ENCODE results near the gene IQSEC1.

The IQSEC1 gene

DNA sequence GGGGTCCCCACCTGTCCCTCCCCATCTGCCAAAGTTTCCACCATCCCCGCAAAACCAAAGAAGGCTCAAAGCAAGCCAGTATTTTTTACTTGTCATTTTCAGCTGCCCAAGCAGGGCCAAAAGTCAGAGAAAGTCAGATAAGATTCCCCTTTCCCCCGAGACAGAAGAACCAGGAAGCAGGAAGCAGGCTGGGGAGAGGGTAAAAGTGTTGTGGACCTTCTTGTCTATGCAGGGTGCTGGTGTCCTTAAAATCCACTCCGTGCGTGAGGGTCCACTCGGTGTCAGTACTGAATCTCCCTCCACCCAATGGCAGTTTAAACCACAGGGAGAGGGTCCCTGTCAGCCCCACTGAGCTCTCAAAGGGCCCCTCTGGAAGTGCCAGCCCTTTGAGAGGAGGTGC is 211.6 kb downstream of the IQSEC1 start:
- TF ChIP-seq, protein P1, sequence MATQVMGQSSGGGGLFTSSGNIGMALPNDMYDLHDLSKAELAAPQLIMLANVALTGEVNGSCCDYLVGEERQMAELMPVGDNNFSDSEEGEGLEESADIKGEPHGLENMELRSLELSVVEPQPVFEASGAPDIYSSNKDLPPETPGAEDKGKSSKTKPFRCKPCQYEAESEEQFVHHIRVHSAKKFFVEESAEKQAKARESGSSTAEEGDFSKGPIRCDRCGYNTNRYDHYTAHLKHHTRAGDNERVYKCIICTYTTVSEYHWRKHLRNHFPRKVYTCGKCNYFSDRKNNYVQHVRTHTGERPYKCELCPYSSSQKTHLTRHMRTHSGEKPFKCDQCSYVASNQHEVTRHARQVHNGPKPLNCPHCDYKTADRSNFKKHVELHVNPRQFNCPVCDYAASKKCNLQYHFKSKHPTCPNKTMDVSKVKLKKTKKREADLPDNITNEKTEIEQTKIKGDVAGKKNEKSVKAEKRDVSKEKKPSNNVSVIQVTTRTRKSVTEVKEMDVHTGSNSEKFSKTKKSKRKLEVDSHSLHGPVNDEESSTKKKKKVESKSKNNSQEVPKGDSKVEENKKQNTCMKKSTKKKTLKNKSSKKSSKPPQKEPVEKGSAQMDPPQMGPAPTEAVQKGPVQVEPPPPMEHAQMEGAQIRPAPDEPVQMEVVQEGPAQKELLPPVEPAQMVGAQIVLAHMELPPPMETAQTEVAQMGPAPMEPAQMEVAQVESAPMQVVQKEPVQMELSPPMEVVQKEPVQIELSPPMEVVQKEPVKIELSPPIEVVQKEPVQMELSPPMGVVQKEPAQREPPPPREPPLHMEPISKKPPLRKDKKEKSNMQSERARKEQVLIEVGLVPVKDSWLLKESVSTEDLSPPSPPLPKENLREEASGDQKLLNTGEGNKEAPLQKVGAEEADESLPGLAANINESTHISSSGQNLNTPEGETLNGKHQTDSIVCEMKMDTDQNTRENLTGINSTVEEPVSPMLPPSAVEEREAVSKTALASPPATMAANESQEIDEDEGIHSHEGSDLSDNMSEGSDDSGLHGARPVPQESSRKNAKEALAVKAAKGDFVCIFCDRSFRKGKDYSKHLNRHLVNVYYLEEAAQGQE (IDR thresholded peaks at IDR 0.05; ENCODE audit: low read depth): no peak
- no peak for TF ChIP-seq TEAD4 (IDR thresholded peaks at IDR 0.05)
- TF ChIP-seq TCF12 (IDR thresholded peaks at IDR 0.05; ENCODE audit: low read depth): no peak
- no peak for TF ChIP-seq EP300 (IDR thresholded peaks at IDR 0.05; ENCODE audit: borderline replicate concordance)
- no peak for TF ChIP-seq TAF1 (IDR thresholded peaks at IDR 0.05; ENCODE audit: low read depth)
- no peak for TF ChIP-seq EGR1 (IDR thresholded peaks at IDR 0.05)
- no peak for TF ChIP-seq CEBPB (IDR thresholded peaks at IDR 0.05)
- no peak for TF ChIP-seq CREB1 (IDR thresholded peaks at IDR 0.05; ENCODE audit: low read depth)
- no peak for TF ChIP-seq RAD21 (IDR thresholded peaks at IDR 0.05; ENCODE audit: low read depth)
- no peak for TF ChIP-seq ZBTB7A (IDR thresholded peaks at IDR 0.05; ENCODE audit: low read depth)

DNA sequence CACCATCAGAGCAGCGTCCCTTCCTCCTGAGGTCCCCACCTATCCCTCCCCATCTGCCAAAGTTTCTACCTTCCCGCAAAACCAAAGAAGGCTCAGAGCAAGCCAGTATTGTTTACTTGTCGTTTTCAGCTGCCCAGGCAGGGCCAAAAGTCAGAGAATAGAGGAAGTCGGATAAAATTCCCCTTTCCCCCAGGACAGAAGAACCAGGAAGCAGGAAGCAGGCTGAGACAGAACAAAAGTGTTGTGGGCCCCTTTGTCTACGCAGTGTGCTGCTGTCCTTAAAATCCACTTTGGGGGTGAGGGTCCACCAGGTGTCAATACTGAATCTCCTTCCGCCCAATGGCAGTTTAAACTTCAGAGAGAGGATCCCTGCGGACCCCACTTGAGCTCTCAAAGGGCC is 213.4 kb downstream of the IQSEC1 start:
- no peak for TF ChIP-seq YY1 (IDR thresholded peaks at IDR 0.05; ENCODE audit: low read depth)
- TF ChIP-seq, protein P2, sequence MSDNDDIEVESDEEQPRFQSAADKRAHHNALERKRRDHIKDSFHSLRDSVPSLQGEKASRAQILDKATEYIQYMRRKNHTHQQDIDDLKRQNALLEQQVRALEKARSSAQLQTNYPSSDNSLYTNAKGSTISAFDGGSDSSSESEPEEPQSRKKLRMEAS (IDR thresholded peaks at IDR 0.05): no peak

DNA sequence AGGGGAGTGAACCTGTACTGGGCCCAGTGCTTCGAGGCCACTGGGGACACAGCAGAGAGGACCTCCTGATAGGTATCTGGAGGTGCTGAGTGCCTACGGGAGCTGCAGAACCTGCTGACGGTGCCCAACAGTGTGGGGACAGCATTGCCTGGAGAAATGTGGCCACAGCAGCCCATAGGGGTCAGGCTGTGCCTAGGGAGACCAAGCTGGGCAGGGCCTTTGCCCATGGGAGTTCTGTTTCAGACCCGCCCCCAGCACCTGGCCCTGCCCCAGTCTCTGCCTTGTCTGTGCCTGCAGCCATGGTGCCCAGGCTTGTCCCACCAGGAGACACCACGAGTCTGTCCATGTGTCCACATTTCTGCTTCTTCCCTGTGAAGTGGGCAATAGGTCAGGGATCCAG is 216.6 kb downstream of the IQSEC1 start:
- TF ChIP-seq, protein P1 (IDR thresholded peaks at IDR 0.05; ENCODE audit: low read depth): no peak
- TF ChIP-seq CREB1 (IDR thresholded peaks at IDR 0.05; ENCODE audit: low read depth): no peak
- TF ChIP-seq RAD21 (IDR thresholded peaks at IDR 0.05; ENCODE audit: low read depth): peak; percentile 28; the same call in 1 of the 2 replicates

DNA sequence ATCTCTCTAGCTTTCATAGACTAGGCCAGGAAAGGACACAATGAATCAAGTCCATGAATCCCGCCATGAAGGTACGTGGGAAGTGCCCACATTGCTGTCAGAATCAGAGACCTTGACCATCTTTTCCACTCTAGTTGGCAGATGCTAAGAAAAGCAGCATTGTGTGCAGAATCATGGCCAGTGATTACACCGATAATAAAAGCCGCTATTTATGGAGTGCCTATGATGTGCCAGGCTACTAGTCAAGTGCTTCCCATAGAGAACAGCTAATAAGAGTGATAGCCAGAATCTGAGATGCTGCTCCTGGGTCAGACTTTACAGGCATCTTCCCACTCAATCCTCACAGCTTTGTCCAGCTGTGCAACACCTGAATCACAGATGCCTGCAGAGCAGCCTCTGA is 218.7 kb downstream of the IQSEC1 start:
- TF ChIP-seq, protein P1 (IDR thresholded peaks at IDR 0.05; ENCODE audit: low read depth): no peak
- TF ChIP-seq NFIC (IDR thresholded peaks at IDR 0.05): no peak
- TF ChIP-seq CEBPB (IDR thresholded peaks at IDR 0.05): no peak
- no peak for TF ChIP-seq EGR1 (IDR thresholded peaks at IDR 0.05)
- TF ChIP-seq RAD21 (IDR thresholded peaks at IDR 0.05; ENCODE audit: low read depth): no peak
- TF ChIP-seq YY1 (IDR thresholded peaks at IDR 0.05; ENCODE audit: low read depth): no peak
- no peak for TF ChIP-seq EP300 (IDR thresholded peaks at IDR 0.05; ENCODE audit: borderline replicate concordance)
- TF ChIP-seq FOXM1 (IDR thresholded peaks at IDR 0.05; ENCODE audit: borderline replicate concordance, low read depth): no peak

DNA sequence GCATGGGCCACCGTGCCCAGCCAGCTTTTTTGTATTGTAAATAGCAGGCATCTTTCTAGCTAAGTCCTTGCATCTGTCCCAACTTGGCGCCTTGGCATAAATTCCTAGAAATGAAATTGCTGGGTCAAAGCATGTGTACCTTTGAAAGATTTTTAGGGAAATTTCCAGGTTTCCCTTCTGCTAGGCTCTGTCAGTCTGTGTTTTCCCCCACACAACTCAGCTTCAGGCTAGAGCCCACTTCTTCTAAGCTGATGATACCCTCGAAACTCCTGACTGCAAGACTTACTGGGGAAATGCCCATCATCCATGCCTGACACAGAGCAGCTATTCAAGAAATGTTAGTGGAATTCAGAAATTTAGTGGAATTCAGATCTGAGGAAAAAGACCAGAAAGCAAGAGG is 221.0 kb downstream of the IQSEC1 start:
- no peak for TF ChIP-seq CEBPB (IDR thresholded peaks at IDR 0.05)
- no peak for TF ChIP-seq YY1 (IDR thresholded peaks at IDR 0.05; ENCODE audit: low read depth)
- TF ChIP-seq, protein P1 (IDR thresholded peaks at IDR 0.05; ENCODE audit: low read depth): no peak
- no peak for TF ChIP-seq NFIC (IDR thresholded peaks at IDR 0.05)
- TF ChIP-seq, protein P2 (IDR thresholded peaks at IDR 0.05): no peak
- TF ChIP-seq TAF1 (IDR thresholded peaks at IDR 0.05; ENCODE audit: low read depth): no peak

Measured in Ishikawa (cell line).